HEK293 (cell line): ENCODE data around the gene ADD2.

Experiments
- CTCF ChIA-PET: fragments of 350-600 bp; formaldehyde crosslinking; extraction: SDS; loops from one replicate; lab custom pipeline; 2021; ENCODE audit warnings: antibody characterized with exemption; lab: Yijun Ruan, JAX
- POLR2A ChIA-PET: fragments of 300-600 bp; formaldehyde crosslinking; extraction: SDS; loops from one replicate; lab custom pipeline; 2020; ENCODE audit warnings: antibody characterized with exemption, inconsistent platforms; lab: Yijun Ruan, JAX
- H3K27ac ChIP-seq: fragments of 200-500 bp; sonication (Bioruptor generic); 2 replicates; pipeline ENCODE4 v1.5.1; 2014; ENCODE audit warnings: low read depth, low read length, control low read depth, inconsistent platforms; ENCODE audit errors: extremely low read depth
- H3K36me3 ChIP-seq, 2 experiments: fragments of 200-500 bp in 1 of 2; sonication (Bioruptor generic) in 1 of 2; 1 replicate in 1 of 2; 2 replicates in 1 of 2; pipeline ENCODE4 v1.5.1; 2014 to 2017; ENCODE audit warnings: inconsistent platforms in 2 of 2, low read length in 2 of 2; ENCODE audit not compliant: control insufficient read depth in 2 of 2, insufficient read depth in 1 of 2
- H3K4me1 ChIP-seq: fragments of 200-500 bp; sonication (Bioruptor generic); 2 replicates; pipeline ENCODE4 v1.5.1; 2014; ENCODE audit warnings: mild to moderate bottlenecking, low read length, inconsistent platforms; ENCODE audit not compliant: control insufficient read depth, insufficient read depth
- H3K4me3 ChIP-seq: 2 replicates; pipeline ENCODE4 v1.5.1; 2011; ENCODE audit warnings: low read depth, mild to moderate bottlenecking, control low read depth, low read length, moderate library complexity
- H3K9me3 ChIP-seq: fragments of 200-500 bp; sonication (Bioruptor generic); 2 replicates; pipeline ENCODE4 v1.5.1; 2014; ENCODE audit warnings: low read depth, low read length, inconsistent platforms; ENCODE audit not compliant: control insufficient read depth, insufficient read depth
- GLIS1 ChIP-seq: fragments of 450-650 bp; formaldehyde crosslinking; IDR thresholded peaks from 2 replicates; pipeline ENCODE4 v1.5.1; 2016; ENCODE audit warnings: missing biosample characterization, missing genetic modification characterization
- OSR2 ChIP-seq: fragments of 450-650 bp; formaldehyde crosslinking; IDR thresholded peaks from 2 replicates; pipeline ENCODE4 v1.5.1; 2016; ENCODE audit warnings: missing biosample characterization, missing genetic modification characterization
- PBX3 ChIP-seq: sonication (generic); formaldehyde crosslinking; IDR thresholded peaks from 2 replicates; pipeline ENCODE4 v1.8.1; 2022; ENCODE audit warnings: mild to moderate bottlenecking, moderate library complexity, missing genetic modification reagents
- PRDM2 ChIP-seq: fragments of 450-650 bp; formaldehyde crosslinking; IDR thresholded peaks from 2 replicates; pipeline ENCODE4 v1.5.1; 2016; ENCODE audit warnings: missing biosample characterization, missing genetic modification characterization, borderline replicate concordance
- ZNF157 ChIP-seq: fragments of 450-650 bp; formaldehyde crosslinking; IDR thresholded peaks from 2 replicates; pipeline ENCODE4 v1.5.1; 2016; ENCODE audit warnings: missing biosample characterization, missing genetic modification characterization
- ZNF202 ChIP-seq: fragments of 450-650 bp; formaldehyde crosslinking; IDR thresholded peaks from 2 replicates; pipeline ENCODE4 v1.5.1; 2016; ENCODE audit warnings: missing biosample characterization, missing genetic modification characterization, borderline replicate concordance
- ZNF214 ChIP-seq: fragments of 450-650 bp; formaldehyde crosslinking; IDR thresholded peaks from 2 replicates; pipeline ENCODE4 v1.5.1; 2017; ENCODE audit warnings: missing biosample characterization, mild to moderate bottlenecking, missing genetic modification characterization, borderline replicate concordance
- ZNF23 ChIP-seq: fragments of 450-650 bp; formaldehyde crosslinking; IDR thresholded peaks from 2 replicates; pipeline ENCODE4 v1.5.1; 2016; ENCODE audit warnings: missing biosample characterization, missing genetic modification characterization, borderline replicate concordance
- ZNF426 ChIP-seq: fragments of 450-650 bp; formaldehyde crosslinking; IDR thresholded peaks from 2 replicates; pipeline ENCODE4 v1.5.1; 2017; ENCODE audit warnings: missing biosample characterization, missing genetic modification characterization, mild to moderate bottlenecking, inconsistent platforms, moderate library complexity
- ZNF529 ChIP-seq: fragments of 450-650 bp; formaldehyde crosslinking; IDR thresholded peaks from 2 replicates; pipeline ENCODE4 v1.5.1; 2017; ENCODE audit warnings: missing genetic modification characterization, missing biosample characterization; ENCODE audit not compliant: insufficient replicate concordance
- ZSCAN30 ChIP-seq: fragments of 450-650 bp; IDR thresholded peaks from 2 replicates; pipeline ENCODE4 v1.5.1; 2018; ENCODE audit warnings: missing biosample characterization, mild to moderate bottlenecking, missing genetic modification characterization, moderate library complexity
- ZSCAN5A ChIP-seq: fragments of 450-650 bp; formaldehyde crosslinking; IDR thresholded peaks from 2 replicates; pipeline ENCODE4 v1.5.1; 2016; ENCODE audit warnings: missing biosample characterization, missing genetic modification characterization
- TF ChIP-seq, protein P1 (sequence below): fragments of 450-650 bp; formaldehyde crosslinking; IDR thresholded peaks from 2 replicates; pipeline ENCODE4 v1.5.1; 2016; ENCODE audit warnings: missing biosample characterization, missing genetic modification characterization
- TF ChIP-seq, protein P2 (sequence below): fragments of 450-650 bp; formaldehyde crosslinking; IDR thresholded peaks from 2 replicates; pipeline ENCODE4; 2016; ENCODE audit warnings: missing biosample characterization, missing genetic modification characterization

Gene ADD2

GRCh38 chr2:70735071-70735470 is 32.9 kb downstream of the ADD2 start:
- Histone ChIP-seq H3K4me3 (no peak overlapping the region), H3K27ac (no peak overlapping the region), H3K4me1 (no peaks in the 10 kb centered on the region), H3K9me3 (no peaks in the 10 kb centered on the region), H3K36me3 (no peaks in the 10 kb centered on the region)
- TF ChIP-seq ZNF214 (tag by site-specific recombination) (no peak), ZSCAN30 (no peak), ZSCAN5A (tag by site-specific recombination) (no peak), PBX3 (CRISPR knock-in tag) (no peak), ZNF426 (tag by site-specific recombination) (no peak), ZNF157 (tag by site-specific recombination) (no peak), PRDM2 (no peak)
- POLR2A ChIA-PET = no interaction called here
- CTCF ChIA-PET = no interaction called here

- no peaks in the 10 kb centered on the region for H3K4me1 ChIP-seq
- ChIA-PET CTCF (interaction anchor here (0.8 kb wide), 2 partner anchors 25 to 55 kb away, joined by 3 read pairs; no protein-coding TSS in a partner anchor), POLR2A (no interaction called here)
- no peaks in the 10 kb centered on the region for H3K36me3 ChIP-seq
- H3K4me3 ChIP-seq = no peak overlapping the region
- TF ChIP-seq GLIS1 (tag by site-specific recombination) = no peak
- TF ChIP-seq ZNF529 (tag by site-specific recombination) = no peak
- no peak for TF ChIP-seq ZNF23
- no peaks in the 10 kb centered on the region for H3K9me3 ChIP-seq
- H3K27ac ChIP-seq = no peak overlapping the region
These were observed 34.3 kb downstream of the ADD2 start for GRCh38 chr2:70733646-70734180.

GRCh38 chr2:70732766-70733645 is 35.0 kb downstream of the ADD2 start:
- ChIA-PET CTCF (interaction anchor here (0.6 to 0.8 kb wide), 3 partner anchors 25 to 56 kb away, joined by 3 to 4 read pairs (median 3); no protein-coding TSS in a partner anchor), POLR2A (no interaction called here)
- no peak overlapping the region for H3K4me3 ChIP-seq

More at GRCh38 chr2:70732766-70733645, 35.0 kb downstream of the ADD2 start:
- Histone ChIP-seq H3K4me1 (no peaks in the 10 kb centered on the region), H3K36me3 (no peaks in the 10 kb centered on the region), H3K9me3 (no peaks in the 10 kb centered on the region), H3K27ac (no peak overlapping the region)
- TF ChIP-seq, protein P1, sequence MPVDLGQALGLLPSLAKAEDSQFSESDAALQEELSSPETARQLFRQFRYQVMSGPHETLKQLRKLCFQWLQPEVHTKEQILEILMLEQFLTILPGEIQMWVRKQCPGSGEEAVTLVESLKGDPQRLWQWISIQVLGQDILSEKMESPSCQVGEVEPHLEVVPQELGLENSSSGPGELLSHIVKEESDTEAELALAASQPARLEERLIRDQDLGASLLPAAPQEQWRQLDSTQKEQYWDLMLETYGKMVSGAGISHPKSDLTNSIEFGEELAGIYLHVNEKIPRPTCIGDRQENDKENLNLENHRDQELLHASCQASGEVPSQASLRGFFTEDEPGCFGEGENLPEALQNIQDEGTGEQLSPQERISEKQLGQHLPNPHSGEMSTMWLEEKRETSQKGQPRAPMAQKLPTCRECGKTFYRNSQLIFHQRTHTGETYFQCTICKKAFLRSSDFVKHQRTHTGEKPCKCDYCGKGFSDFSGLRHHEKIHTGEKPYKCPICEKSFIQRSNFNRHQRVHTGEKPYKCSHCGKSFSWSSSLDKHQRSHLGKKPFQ (tag by site-specific recombination) = no peak
- TF ChIP-seq OSR2 (tag by site-specific recombination) = no peak
- TF ChIP-seq, protein P2, sequence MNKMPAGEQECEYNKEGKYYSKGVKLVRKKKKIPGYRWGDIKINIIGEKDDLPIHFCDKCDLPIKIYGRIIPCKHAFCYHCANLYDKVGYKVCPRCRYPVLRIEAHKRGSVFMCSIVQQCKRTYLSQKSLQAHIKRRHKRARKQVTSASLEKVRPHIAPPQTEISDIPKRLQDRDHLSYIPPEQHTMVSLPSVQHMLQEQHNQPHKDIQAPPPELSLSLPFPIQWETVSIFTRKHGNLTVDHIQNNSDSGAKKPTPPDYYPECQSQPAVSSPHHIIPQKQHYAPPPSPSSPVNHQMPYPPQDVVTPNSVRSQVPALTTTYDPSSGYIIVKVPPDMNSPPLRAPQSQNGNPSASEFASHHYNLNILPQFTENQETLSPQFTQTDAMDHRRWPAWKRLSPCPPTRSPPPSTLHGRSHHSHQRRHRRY (tag by site-specific recombination) = no peak
- no peak for TF ChIP-seq ZNF202
- TF ChIP-seq, all 188 proteins: peak for 0
